H9 (cell line): Measurements from ENCODE around the gene GRK4. TPM values are rescaled to one million over a fixed set of nuclear protein-coding genes. Genes with fewer than 3 reads are reported as not detected.

Source experiments
- DNase-seq: peaks from one replicate; pipeline ENCODE4 v3.0.0-alpha.2; 2017
- H2AFZ ChIP-seq: one replicate; pipeline ENCODE4 v1.6.1; 2013; ENCODE audit warnings: mild to moderate bottlenecking, low read length, control low read depth, moderate library complexity
- H2AK5ac ChIP-seq: 2 replicates; pipeline ENCODE4 v1.6.1; 2013; ENCODE audit warnings: low read length, control low read depth, mixed read lengths; ENCODE audit not compliant: insufficient read length
- H2BK120ac ChIP-seq: one replicate; pipeline ENCODE4 v1.6.1; 2013; ENCODE audit warnings: low read depth, mild to moderate bottlenecking, low read length, control low read depth, inconsistent platforms; ENCODE audit not compliant: poor library complexity, severe bottlenecking
- H2BK12ac ChIP-seq: 2 replicates; pipeline ENCODE4 v1.6.1; 2013; ENCODE audit warnings: low read length, control low read depth, mixed read lengths, low read depth; ENCODE audit not compliant: insufficient read length
- H2BK15ac ChIP-seq: 2 replicates; pipeline ENCODE4 v1.6.1; 2013; ENCODE audit warnings: low read depth, low read length, control low read depth
- H2BK20ac ChIP-seq: one replicate; pipeline ENCODE4 v1.6.1; 2013; ENCODE audit warnings: low read depth, mild to moderate bottlenecking, low read length, control low read depth, inconsistent platforms; ENCODE audit not compliant: poor library complexity, severe bottlenecking
- H2BK5ac ChIP-seq: 2 replicates; pipeline ENCODE4 v1.6.1; 2013; ENCODE audit warnings: low read length, control low read depth, mixed read lengths; ENCODE audit not compliant: insufficient read length
- H3K14ac ChIP-seq: 2 replicates; pipeline ENCODE4 v1.6.1; 2013; ENCODE audit warnings: low read length, control low read depth; ENCODE audit not compliant: insufficient read depth
- H3K18ac ChIP-seq: 2 replicates; pipeline ENCODE4 v1.6.1; 2013; ENCODE audit warnings: low read depth, mild to moderate bottlenecking, mixed read lengths, low read length, control low read depth; ENCODE audit not compliant: insufficient read length
- H3K23ac ChIP-seq: 2 replicates; pipeline ENCODE4 v1.6.1; 2013; ENCODE audit warnings: low read length, control low read depth, mixed read lengths, low read depth; ENCODE audit not compliant: insufficient read length
- H3K23me2 ChIP-seq: 2 replicates; pipeline ENCODE4 v1.6.1; 2013; ENCODE audit warnings: low read depth, mild to moderate bottlenecking, mixed read lengths, low read length, control low read depth; ENCODE audit not compliant: insufficient read length, poor library complexity, severe bottlenecking
- H3K27ac ChIP-seq: 2 replicates; pipeline ENCODE4 v1.5.1; 2013; ENCODE audit warnings: low read length, control low read depth, mixed read lengths, low read depth; ENCODE audit not compliant: insufficient read length
- H3K27me3 ChIP-seq: 2 replicates; pipeline ENCODE4 v1.6.1; 2013; ENCODE audit warnings: low read length, control low read depth, inconsistent platforms; ENCODE audit not compliant: insufficient read depth
- H3K4ac ChIP-seq: 2 replicates; pipeline ENCODE4 v1.6.1; 2013; ENCODE audit warnings: low read depth, mild to moderate bottlenecking, control low read depth, inconsistent platforms, low read length, moderate library complexity
- H3K4me1 ChIP-seq: 2 replicates; pipeline ENCODE4 v1.6.1; 2013; ENCODE audit warnings: low read length, control low read depth, inconsistent platforms; ENCODE audit not compliant: insufficient read depth
- H3K4me2 ChIP-seq: 2 replicates; pipeline ENCODE4 v1.6.1; 2013; ENCODE audit warnings: low read length, control low read depth, mixed read lengths; ENCODE audit not compliant: insufficient read length, insufficient read depth
- H3K56ac ChIP-seq: 2 replicates; pipeline ENCODE4 v1.6.1; 2013; ENCODE audit warnings: low read depth, mild to moderate bottlenecking, mixed read lengths, low read length, control low read depth; ENCODE audit not compliant: insufficient read length
- H3K79me1 ChIP-seq: 2 replicates; pipeline ENCODE4 v1.6.1; 2013; ENCODE audit warnings: low read depth, mild to moderate bottlenecking, moderate library complexity, low read length, control low read depth, inconsistent platforms; ENCODE audit not compliant: insufficient read depth, poor library complexity, severe bottlenecking
- H3K79me2 ChIP-seq: 2 replicates; pipeline ENCODE4 v1.6.1; 2013; ENCODE audit warnings: low read length, control low read depth, inconsistent platforms; ENCODE audit not compliant: insufficient read depth
- H3K9ac ChIP-seq: 2 replicates; pipeline ENCODE4 v1.6.1; 2013; ENCODE audit warnings: low read length, control low read depth, mixed read lengths; ENCODE audit not compliant: insufficient read length; ENCODE audit errors: extremely low read depth
- H3K9me3 ChIP-seq: one replicate; pipeline ENCODE4 v1.6.1; 2013; ENCODE audit warnings: low read depth, low read length, inconsistent platforms; ENCODE audit not compliant: control insufficient read depth
- H3T11ph ChIP-seq: one replicate; pipeline ENCODE4 v1.6.1; 2013; ENCODE audit warnings: mild to moderate bottlenecking, low read length, control low read depth, inconsistent platforms
- H4K20me1 ChIP-seq: one replicate; pipeline ENCODE4 v1.6.1; 2013; ENCODE audit not compliant: control insufficient read depth, insufficient read length, insufficient read depth
- H4K5ac ChIP-seq: 2 replicates; pipeline ENCODE4 v1.6.1; 2013; ENCODE audit warnings: low read depth, mild to moderate bottlenecking, mixed read lengths, low read length, control low read depth; ENCODE audit not compliant: insufficient read length
- H4K8ac ChIP-seq: replicated peaks from 2 replicates; pipeline ENCODE4 v1.6.1; 2013; ENCODE audit warnings: low read length, control low read depth, mixed read lengths, low read depth; ENCODE audit not compliant: insufficient read length
- H4K91ac ChIP-seq: 2 replicates; pipeline ENCODE4 v1.6.1; 2013; ENCODE audit warnings: low read depth, mild to moderate bottlenecking, moderate library complexity, mixed read lengths, low read length, control low read depth; ENCODE audit not compliant: insufficient read length
- H3K27ac Mint-ChIP-seq, 3 experiments: 2 replicates in 2 of 3; 3 replicates in 1 of 3; pipeline ENCODE4 v1.8.0; 2020 to 2021; ENCODE audit warnings: mixed read lengths in 3 of 3, mild to moderate bottlenecking in 1 of 3, moderate library complexity in 1 of 3
- H3K27me3 Mint-ChIP-seq: 2 replicates; pipeline ENCODE4 v1.8.0; 2021; ENCODE audit warnings: low read depth, mild to moderate bottlenecking, moderate library complexity, mixed read lengths
- H3K36me3 Mint-ChIP-seq, 3 experiments: 2 replicates in 2 of 3; 3 replicates in 1 of 3; pipeline ENCODE4 v1.8.0; 2020 to 2021; ENCODE audit warnings: low read depth in 3 of 3, mixed read lengths in 3 of 3; ENCODE audit not compliant: insufficient read depth in 1 of 3
- H3K4me1 Mint-ChIP-seq, 2 experiments: 2 replicates each; pipeline ENCODE4 v1.8.0; 2020; ENCODE audit warnings: mixed read lengths in 2 of 2
- H3K4me3 Mint-ChIP-seq, 2 experiments: 2 replicates in 1 of 2; 3 replicates in 1 of 2; pipeline ENCODE4 v1.8.0; 2020 to 2021; ENCODE audit warnings: mild to moderate bottlenecking in 2 of 2, mixed read lengths in 2 of 2, moderate library complexity in 1 of 2
- H3K9me3 Mint-ChIP-seq, 2 experiments: 2 replicates in 1 of 2; 3 replicates in 1 of 2; pipeline ENCODE4 v1.8.0; 2020; ENCODE audit warnings: mild to moderate bottlenecking in 2 of 2, mixed read lengths in 2 of 2, moderate library complexity in 1 of 2
- WGBS: extraction: QIAGEN DNeasy Blood & Tissue Kit; methylation state at CpG from one replicate; pipeline ENCODE4 v1.1.7; 2013; ENCODE audit warnings: missing lambda C conversion rate, low lambda C conversion rate, mixed read lengths; ENCODE audit not compliant: insufficient read length; ENCODE audit errors: extremely low coverage; 5-methylcytosine and 5-hydroxymethylcytosine counted together
- total RNA-seq: library from RNA; stranded (reverse); gene quantifications from 2 replicates; pipeline ENCODE4 v1.2.1, GENCODE V29; 2021
- TF ChIP-seq, protein P1 (sequence below): fragments of 200-600 bp; sonication (generic); conservative IDR thresholded peaks from 3 replicates; pipeline ENCODE4 v1.8.0; 2021; ENCODE audit warnings: antibody characterized with exemption, mild to moderate bottlenecking

GRK4 gene
- total RNA-seq, 1 experiment from 2014 or later, result 4.8 TPM

DNA sequence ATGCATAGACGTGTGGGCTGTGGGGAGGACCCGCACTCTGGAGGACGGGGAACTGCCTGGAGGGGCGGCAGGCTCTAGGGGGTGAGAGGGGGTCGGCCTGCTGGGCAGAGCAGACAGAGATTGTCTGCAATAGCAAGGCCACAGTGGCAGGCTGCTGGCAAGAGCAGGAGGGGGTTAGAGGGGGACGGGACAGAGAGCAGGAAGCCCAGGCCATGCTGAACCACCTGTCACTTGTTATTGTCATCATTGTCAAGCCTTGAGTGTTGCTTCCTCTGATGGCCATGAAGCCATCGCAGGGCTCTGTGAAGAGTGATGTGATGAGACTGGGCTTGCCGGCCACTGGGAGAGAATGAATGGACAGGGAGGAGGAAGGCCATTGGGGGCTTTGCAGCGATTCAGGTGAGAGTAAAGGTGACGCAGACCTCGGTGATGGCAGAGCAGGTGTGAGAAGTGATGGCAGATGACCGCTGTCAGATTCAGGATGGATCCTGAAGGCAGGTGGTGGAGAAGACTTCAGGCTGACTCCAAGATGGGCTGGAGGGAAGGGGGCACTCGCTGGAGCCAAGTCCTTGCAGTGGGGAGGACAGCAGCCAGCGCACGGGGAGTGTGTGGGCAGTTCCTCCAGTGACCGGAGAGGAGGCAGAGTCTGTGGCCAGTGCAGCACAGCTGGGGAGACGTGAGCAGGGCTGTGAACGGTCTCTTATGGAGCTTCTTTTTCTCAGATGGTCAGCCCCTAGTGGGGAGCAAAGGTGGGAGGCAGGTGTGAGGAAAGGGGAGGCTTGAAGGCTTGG lies 67.4 kb downstream of the GRK4 start:
- Histone ChIP-seq H3K56ac (no peak overlapping the region), H4K8ac (no peak overlapping the region), H3K9ac (no peak overlapping the region), H3K27ac (no peak overlapping the region), H3T11ph (no peak overlapping the region), H2BK120ac (no peak overlapping the region), H4K91ac (no peak overlapping the region), H2AFZ (no peak overlapping the region), H3K18ac (no peak overlapping the region), H2BK15ac (no peak overlapping the region), H4K20me1 (no peaks in the 10 kb centered on the region), H2BK20ac (no peak overlapping the region), H3K23me2 (no peaks in the 10 kb centered on the region), H3K27me3 (no peaks in the 10 kb centered on the region), H3K4me2 (no peak overlapping the region), H3K79me1 (no peaks in the 10 kb centered on the region), H2BK12ac (no peak overlapping the region), H3K9me3 (no peaks in the 10 kb centered on the region), H3K4ac (no peak overlapping the region), H4K5ac (no peak overlapping the region), H3K23ac (no peak overlapping the region), H3K14ac (no peak overlapping the region; the same call in 1 of the 2 replicates), H2BK5ac (no peak overlapping the region), H3K4me1 (no peaks in the 10 kb centered on the region), H2AK5ac (no peak overlapping the region), H3K79me2 (no peaks in the 10 kb centered on the region)
- H3K9me3 Mint-ChIP-seq, result no peaks in the 10 kb centered on the region
- no peaks in the 10 kb centered on the region for H3K4me1 Mint-ChIP-seq
- H3K36me3 Mint-ChIP-seq, result no peaks in the 10 kb centered on the region; a peak in 1 of 7 replicates
- no peak overlapping the region for H3K4me3 Mint-ChIP-seq
- no peak for DNase-seq
- H3K27ac Mint-ChIP-seq, result no peak overlapping the region; a peak in 1 of 7 replicates
- no CpG with 5 or more reads among the region's 18 CpGs for WGBS
- peaks cover 2% of the 10 kb centered on the region for H3K27me3 Mint-ChIP-seq
- TF ChIP-seq, protein P1, sequence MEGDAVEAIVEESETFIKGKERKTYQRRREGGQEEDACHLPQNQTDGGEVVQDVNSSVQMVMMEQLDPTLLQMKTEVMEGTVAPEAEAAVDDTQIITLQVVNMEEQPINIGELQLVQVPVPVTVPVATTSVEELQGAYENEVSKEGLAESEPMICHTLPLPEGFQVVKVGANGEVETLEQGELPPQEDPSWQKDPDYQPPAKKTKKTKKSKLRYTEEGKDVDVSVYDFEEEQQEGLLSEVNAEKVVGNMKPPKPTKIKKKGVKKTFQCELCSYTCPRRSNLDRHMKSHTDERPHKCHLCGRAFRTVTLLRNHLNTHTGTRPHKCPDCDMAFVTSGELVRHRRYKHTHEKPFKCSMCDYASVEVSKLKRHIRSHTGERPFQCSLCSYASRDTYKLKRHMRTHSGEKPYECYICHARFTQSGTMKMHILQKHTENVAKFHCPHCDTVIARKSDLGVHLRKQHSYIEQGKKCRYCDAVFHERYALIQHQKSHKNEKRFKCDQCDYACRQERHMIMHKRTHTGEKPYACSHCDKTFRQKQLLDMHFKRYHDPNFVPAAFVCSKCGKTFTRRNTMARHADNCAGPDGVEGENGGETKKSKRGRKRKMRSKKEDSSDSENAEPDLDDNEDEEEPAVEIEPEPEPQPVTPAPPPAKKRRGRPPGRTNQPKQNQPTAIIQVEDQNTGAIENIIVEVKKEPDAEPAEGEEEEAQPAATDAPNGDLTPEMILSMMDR, result no peak
